NB4 (cell line): Measurements from ENCODE around the gene TMEM184A.

ENCODE experiments used
- DNase-seq: peaks from one replicate; pipeline ENCODE4 v3.0.0; 2010; ENCODE audit warnings: low read depth
- H3K4me3 ChIP-seq: one replicate; pipeline ENCODE4 v1.5.1; 2011; ENCODE audit warnings: mild to moderate bottlenecking, low read depth, low read length, moderate library complexity
- CTCF ChIP-seq: IDR thresholded peaks from one replicate; pipeline ENCODE4 v1.5.1; 2012; ENCODE audit warnings: low read depth, low read length
- MYC ChIP-seq: IDR thresholded peaks from 2 replicates; pipeline ENCODE4 v1.6.1; 2011; ENCODE audit warnings: low read depth, low read length
- POLR2A ChIP-seq: IDR thresholded peaks from 2 replicates; pipeline ENCODE4 v1.6.1; 2011; ENCODE audit warnings: mild to moderate bottlenecking; ENCODE audit not compliant: insufficient read length; ENCODE audit errors: extremely low read depth
- TF ChIP-seq, protein P1 (sequence below): IDR thresholded peaks from 2 replicates; pipeline ENCODE4 v1.6.1; 2011; ENCODE audit warnings: low read depth, low read length

Gene TMEM184A

DNA sequence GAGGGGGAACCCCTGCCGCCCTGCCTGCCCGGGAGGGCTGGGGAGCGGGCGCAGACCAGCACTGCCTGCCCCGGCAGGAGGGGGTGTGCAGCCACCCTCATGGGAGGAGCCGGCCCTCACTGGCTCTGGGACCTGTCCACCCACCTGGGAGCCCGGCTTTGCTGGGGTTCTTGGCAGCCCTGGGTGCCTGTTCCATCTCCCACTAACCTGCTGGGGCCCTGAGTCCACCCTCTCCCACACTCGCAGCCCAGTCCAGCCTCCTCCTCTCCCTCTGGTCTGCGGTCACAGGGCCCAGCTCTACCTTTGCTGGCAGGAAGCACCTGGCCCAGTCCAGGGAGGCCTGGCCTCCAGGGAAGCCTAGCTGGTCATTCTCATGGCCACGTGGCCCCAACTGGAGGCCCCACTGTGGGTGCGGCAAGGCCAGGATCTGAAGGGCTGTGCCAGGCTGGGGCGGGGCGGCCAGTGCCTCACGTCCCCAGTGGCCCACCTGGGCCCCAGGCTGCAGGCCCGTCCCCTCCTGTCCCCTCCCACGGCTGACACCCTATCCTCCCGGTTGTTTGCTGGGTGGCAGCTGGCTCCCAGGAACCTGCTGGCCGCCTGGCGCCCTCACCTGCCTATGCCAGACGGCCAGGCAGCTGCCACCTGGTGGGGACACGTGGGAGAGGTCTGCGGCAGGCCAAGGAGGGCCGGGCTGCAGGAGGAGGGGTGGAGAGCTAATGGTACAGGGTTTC lies at the start of gene TMEM184A:
TSS of gene TMEM184A (minus strand) at position 393 of the 731 bp plus-strand sequence. CDS start 721 bp downstream, outside the sequence.
- H3K4me3 ChIP-seq: no peak within 1 kb of the TSS
- TF ChIP-seq CTCF (peak; percentile 46), POLR2A (no peak)
- TF ChIP-seq, protein P1, sequence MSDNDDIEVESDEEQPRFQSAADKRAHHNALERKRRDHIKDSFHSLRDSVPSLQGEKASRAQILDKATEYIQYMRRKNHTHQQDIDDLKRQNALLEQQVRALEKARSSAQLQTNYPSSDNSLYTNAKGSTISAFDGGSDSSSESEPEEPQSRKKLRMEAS: peak; percentile 36; the same call in 1 of the 2 replicates
- DNase-seq: peak; percentile 62

GRCh38 chr7:1604383-1604782 lies 48.4 kb upstream of the TMEM184A start:
- TF ChIP-seq CTCF: no peak
- no peak for TF ChIP-seq POLR2A
- no peak for TF ChIP-seq MYC
- TF ChIP-seq, protein P1: no peak
- H3K4me3 ChIP-seq: no peak overlapping the region
- no peak for DNase-seq

- no peak for DNase-seq
- TF ChIP-seq CTCF (no peak), MYC (no peak), POLR2A (no peak)
- TF ChIP-seq, protein P1: no peak
- H3K4me3 ChIP-seq: no peak overlapping the region
These were observed 47.6 kb upstream of the TMEM184A start for GRCh38 chr7:1603346-1604225.

DNA sequence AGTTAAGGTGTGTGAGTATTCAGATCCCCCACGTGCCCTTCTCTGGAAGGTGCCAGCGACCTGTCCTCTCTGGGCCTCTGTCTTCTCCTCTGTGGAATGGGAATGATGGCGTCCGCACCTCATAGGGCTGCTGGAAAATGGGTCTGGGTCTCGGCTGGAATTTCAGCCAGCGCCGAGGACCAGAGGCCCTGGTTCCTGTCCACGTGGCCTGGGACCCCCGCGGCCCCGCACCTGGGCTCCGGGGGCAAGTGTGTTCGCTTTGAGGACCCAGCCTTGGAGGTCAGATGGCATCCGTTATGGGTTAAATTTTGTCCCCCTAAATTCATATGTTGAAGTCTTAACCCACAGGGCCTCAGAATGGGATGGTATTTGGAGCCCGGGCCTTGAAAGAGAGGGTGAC lies 46.4 kb upstream of the TMEM184A start:
- DNase-seq: no peak
- no peak overlapping the region for H3K4me3 ChIP-seq
- no peak for TF ChIP-seq POLR2A
- no peak for TF ChIP-seq CTCF
- TF ChIP-seq, protein P1: no peak
- no peak for TF ChIP-seq MYC

GRCh38 chr7:1601956-1602355 lies 46.0 kb upstream of the TMEM184A start:
- no peak for DNase-seq
- TF ChIP-seq MYC: no peak
- no peak for TF ChIP-seq CTCF
- TF ChIP-seq POLR2A: no peak
- TF ChIP-seq, protein P1: no peak

More at GRCh38 chr7:1601956-1602355, 46.0 kb upstream of the TMEM184A start:
- H3K4me3 ChIP-seq: no peak overlapping the region
